Measurements from ENCODE around the gene FKBP4.

Gene FKBP4

GRCh38 chr12:2813214-2814185, 18.7 kb downstream of the FKBP4 start:
- no peak for DNase-seq (ENCODE audit: low read depth)

- DNase-seq (ENCODE audit: low read depth), result no peak
Observed at GRCh38 chr12:2819810-2820209, 25.0 kb downstream of the FKBP4 start.

GRCh38 chr12:2820432-2820831, 25.7 kb downstream of the FKBP4 start:
- no peak for DNase-seq (ENCODE audit: low read depth)

GRCh38 chr12:2823483-2823882, 28.7 kb downstream of the FKBP4 start:
- DNase-seq (ENCODE audit: low read depth), result no peak

GRCh38 chr12:2824541-2824940, 29.8 kb downstream of the FKBP4 start:
- DNase-seq (ENCODE audit: low read depth), result no peak

GRCh38 chr12:2825132-2825531, 30.4 kb downstream of the FKBP4 start:
- DNase-seq (ENCODE audit: low read depth), result no peak

GRCh38 chr12:2826036-2826435, 31.3 kb downstream of the FKBP4 start:
- DNase-seq (ENCODE audit: low read depth), result no peak

- no peak for DNase-seq (ENCODE audit: low read depth)
Observed at GRCh38 chr12:2826721-2827515, 32.1 kb downstream of the FKBP4 start.

GRCh38 chr12:2829275-2829674, 34.5 kb downstream of the FKBP4 start:
- no peak for DNase-seq (ENCODE audit: low read depth)

GRCh38 chr12:2832550-2833127, 37.9 kb downstream of the FKBP4 start:
- DNase-seq (ENCODE audit: low read depth), result no peak

- no peak for DNase-seq (ENCODE audit: low read depth)
Observed at GRCh38 chr12:2833327-2833726, 38.6 kb downstream of the FKBP4 start.

GRCh38 chr12:2833810-2834209, 39.0 kb downstream of the FKBP4 start:
- no peak for DNase-seq (ENCODE audit: low read depth)

GRCh38 chr12:2834581-2835491, 40.1 kb downstream of the FKBP4 start, which contains the start of gene NRIP2:
Gene NRIP2, minus strand, starts transcription at chr12:2835035. Its CDS starts 52 bp downstream, at chr12:2834983.
- no peak for DNase-seq (ENCODE audit: low read depth)

- DNase-seq (ENCODE audit: low read depth), result no peak
Observed at GRCh38 chr12:2835691-2836403, 41.1 kb downstream of the FKBP4 start.

GRCh38 chr12:2836574-2836973, 41.8 kb downstream of the FKBP4 start:
- DNase-seq (ENCODE audit: low read depth), result no peak

- no peak for DNase-seq (ENCODE audit: low read depth)
Observed at GRCh38 chr12:2841056-2841650, 46.4 kb downstream of the FKBP4 start.

GRCh38 chr12:2842948-2843347, 48.2 kb downstream of the FKBP4 start:
- no peak for DNase-seq (ENCODE audit: low read depth)

- no peak for DNase-seq (ENCODE audit: low read depth)
Observed at GRCh38 chr12:2844786-2845185, 50.0 kb downstream of the FKBP4 start.

GRCh38 chr12:2845280-2845679, 50.5 kb downstream of the FKBP4 start:
- no peak for DNase-seq (ENCODE audit: low read depth)

- no peak for DNase-seq (ENCODE audit: low read depth)
Observed at GRCh38 chr12:2851931-2852330, 57.2 kb downstream of the FKBP4 start.
